NCI-H1092 (cell line): Measurements from ENCODE around the gene BBOX1.
"Not testable (repeated sequence)": the region's sequence is repeated elsewhere in the genome, so short reads cannot be mapped to it uniquely, and the experiment has no call there.

Experiments used
- DNase-seq: peaks from one replicate; lab custom pipeline; 2025; lab: John Stamatoyannopoulos, UW

BBOX1 gene, protein sequence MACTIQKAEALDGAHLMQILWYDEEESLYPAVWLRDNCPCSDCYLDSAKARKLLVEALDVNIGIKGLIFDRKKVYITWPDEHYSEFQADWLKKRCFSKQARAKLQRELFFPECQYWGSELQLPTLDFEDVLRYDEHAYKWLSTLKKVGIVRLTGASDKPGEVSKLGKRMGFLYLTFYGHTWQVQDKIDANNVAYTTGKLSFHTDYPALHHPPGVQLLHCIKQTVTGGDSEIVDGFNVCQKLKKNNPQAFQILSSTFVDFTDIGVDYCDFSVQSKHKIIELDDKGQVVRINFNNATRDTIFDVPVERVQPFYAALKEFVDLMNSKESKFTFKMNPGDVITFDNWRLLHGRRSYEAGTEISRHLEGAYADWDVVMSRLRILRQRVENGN

DNA sequence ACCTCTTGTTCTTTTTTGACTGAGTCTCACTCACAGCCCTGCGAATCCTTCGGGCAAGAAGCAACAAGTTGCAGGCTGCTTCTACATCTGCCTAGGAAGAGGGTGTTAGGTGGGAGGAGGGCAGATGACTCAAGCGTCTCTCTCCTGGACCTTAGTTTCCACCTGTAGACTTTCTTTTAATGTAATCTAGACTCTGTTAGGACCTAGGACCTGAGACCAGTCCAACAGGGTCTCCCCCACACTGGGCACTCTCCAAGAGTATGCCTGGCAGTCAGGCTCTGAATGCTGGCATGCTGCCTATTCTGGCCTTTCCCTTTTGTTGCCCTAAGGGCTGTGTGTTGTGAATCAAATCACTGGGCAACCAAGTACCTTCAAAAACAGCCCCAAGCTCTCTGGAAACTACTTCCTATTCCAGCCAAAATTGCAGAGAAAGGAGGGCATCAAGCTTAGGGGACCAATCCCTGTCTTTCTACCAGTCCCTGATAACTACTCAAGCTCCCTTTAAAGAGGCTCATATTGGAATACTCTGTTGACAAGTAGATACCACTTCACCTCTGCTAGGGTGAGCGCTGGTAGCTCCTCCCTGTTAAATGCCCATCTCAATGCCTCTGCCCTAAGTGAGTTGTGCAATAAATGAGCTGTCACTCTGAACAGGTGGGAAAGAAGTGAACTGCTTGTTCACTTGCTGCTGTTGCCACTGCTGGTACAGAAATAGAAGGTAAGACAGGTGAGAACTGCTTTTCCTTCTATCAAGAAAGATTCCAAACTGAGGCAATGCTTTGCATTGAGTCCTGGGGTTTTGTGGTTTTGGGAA is at the start of gene BBOX1:
BBOX1 (plus strand) TSS at position 514 of the 814 bp plus-strand sequence. CDS start 14,616 bp downstream, outside the sequence.
- DNase-seq = no peak

DNA sequence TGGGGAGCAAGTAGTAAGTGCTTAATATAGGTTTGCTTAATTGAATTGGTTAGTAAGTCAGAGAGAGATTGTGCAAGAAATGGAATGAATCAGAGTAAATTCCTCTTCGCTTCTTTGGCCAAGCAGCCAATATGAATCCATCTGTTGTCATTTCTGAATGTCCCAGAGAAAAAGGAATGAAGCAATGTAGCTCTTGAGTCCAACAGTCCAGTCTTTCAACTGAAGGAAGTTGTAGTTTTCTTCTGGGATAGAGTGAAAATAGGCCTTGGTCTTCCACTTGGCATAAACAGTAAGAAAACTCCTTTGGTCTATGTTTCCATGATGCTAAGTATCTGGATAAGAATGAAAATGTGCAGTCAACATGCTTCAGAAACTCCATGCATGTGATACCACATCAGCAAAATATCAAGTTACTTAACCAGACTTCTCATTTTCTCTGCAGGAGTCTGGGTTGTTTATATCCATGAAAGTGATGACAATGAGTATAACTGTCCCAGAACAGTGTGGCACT is 48.5 kb upstream of the BBOX1 start:
- DNase-seq = no peak

DNA sequence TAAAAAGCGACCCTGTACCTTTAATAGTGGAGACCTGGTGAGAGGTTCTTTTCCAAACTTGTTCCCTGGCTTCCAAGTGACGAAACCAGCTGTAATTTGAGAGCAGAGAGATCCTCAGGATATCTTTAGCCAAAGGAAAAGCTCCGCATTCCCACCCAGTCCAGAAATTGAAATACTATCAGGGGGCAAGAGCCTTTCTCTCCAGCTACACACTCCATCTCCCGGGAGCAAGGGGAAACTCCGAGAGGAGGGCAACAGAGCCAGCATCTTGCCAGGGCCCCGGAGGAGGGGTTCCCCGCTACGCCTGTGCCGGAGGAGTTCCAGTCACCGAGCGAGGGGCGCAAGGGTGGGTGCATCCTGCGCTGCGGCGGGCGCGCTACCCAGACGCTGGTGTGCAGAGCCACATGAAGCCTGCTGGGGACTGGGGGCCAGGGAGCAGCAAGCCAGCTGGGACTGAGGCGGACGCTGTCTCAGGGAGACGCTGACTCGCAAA is 46.6 kb upstream of the BBOX1 start, which contains the start of gene FIBIN:
FIBIN (plus strand) TSS at position 148 of the 493 bp plus-strand sequence. CDS start 415 bp downstream, outside the sequence.
- no peak for DNase-seq

DNA sequence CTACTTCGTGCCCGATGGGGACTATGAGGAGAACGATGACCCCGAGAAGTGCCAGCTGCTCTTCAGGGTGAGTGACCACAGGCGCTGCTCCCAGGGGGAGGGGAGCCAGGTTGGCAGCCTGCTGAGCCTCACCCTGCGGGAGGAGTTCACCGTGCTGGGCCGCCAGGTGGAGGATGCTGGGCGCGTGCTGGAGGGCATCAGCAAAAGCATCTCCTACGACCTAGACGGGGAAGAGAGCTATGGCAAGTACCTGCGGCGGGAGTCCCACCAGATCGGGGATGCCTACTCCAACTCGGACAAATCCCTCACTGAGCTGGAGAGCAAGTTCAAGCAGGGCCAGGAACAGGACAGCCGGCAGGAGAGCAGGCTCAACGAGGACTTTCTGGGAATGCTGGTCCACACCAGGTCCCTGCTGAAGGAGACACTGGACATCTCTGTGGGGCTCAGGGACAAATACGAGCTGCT is 46.0 kb upstream of the BBOX1 start:
- no peak for DNase-seq

DNA sequence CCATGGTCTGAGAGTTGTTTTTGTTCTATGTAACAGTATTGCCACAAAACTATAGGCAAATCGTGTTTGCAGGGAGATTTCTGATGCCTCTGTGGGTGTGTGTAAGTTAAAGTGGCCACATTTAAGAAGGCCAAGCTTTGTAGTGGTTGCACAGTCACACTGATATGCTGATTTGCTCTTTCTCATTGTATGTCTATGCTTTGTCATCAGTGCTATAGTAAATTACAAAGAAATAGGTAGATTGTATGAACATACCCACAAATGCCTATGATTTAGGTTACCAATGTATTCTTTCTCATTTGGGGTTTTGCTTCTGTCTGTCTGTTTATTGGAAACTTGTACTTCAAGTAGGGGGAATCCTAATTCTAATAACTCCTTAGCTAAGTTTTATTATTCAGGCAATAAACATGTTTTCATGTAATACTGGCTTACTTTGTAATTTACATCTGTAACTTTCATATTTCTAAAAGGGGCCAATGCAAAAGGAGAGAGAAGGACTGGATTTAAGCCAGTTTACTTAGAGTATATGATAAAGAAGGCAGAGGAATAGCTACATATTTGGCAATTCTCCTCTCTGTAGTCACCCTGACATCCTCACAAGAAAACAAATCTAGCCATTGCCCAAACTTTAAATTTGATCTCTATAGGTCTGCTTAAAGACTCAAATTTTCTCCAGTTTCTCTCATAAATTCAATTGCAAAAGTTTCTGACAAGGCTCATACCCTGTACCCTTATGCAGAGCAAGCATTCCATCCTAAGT is 44.7 kb upstream of the BBOX1 start:
- DNase-seq = no peak

DNA sequence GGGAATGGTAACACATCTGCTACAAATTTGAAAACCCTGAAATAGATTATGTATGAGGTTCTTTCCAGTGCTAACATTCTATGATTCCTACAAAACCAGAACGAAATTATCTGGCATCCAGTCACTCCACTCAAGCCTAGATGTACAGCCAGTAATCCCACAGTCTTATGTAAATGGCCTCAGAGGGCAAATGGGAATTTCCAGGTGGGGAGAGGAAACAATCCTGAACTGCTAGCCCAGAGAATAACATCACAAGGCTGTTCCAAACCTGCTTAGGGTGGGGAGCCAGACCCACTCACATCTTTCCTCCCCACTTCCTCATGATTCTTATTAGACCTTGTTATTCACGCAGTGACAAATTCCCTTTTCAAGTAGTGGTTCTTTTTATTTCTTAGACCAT is 43.2 kb upstream of the BBOX1 start:
- no peak for DNase-seq

DNA sequence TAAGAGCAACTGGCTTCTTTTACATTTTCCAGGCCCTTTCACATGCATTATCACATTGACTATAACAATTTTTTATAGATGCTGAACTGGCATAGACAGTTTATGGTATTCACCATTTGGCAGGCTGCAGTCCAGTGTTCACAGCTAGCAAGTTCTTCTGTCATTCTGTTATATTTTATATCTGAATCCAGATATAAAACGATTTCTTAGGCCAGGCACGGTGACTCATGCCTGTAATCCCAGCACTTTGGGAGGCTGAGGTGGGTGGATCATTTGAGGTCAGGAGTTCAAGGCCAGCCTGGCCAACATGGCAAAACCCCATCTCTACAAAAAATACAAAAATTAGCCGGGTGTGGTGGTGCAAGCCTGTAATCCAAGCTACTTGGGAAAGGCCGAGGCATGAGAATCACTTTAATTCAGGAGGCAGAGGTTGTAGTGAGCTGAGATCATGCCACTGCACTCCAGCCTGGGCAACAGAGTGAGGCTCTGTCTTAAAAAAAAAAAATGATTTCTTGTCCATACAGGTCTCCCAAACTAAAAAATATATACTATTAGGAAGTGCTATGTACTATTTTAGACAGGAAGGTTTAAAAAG is 39.4 kb upstream of the BBOX1 start:
- not testable (repeated sequence) for DNase-seq

DNA sequence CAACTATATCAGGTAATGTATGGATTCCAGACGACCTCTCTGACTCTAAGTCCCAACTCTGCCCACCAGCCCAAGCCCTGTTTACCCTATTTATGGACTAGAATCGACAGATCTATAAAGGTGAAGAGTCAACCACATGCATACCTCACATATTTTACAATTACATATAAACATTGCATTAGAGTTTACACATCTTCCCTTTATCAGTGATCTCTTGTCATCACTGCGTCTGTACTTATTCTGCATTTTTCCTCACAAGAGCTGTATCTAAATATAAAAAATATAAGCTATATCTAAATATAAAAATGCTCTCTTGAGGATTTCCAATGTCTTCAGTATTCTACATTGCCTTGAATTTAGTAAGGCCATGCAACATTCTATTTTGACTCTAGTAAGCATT is 38.2 kb upstream of the BBOX1 start:
- DNase-seq = no peak

DNA sequence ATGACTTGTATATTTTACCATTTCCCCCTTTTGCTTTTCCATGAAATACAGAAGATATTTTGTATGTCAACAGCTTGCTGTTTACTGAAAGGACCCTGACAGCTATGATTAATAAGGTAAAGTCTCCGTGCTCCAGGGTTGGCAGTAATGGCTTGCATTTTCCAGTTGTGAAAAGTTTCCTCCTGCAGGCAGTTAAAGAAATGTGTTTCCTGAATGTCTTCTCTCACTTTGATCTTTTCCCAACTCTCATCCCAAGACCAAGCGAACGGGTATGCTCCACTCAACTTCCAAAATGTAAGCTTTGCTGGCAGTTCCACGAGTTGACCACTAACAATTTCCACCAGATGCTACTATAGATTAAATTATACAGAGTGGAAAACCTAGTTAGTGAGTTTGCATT is 37.8 kb upstream of the BBOX1 start:
- no peak for DNase-seq

DNA sequence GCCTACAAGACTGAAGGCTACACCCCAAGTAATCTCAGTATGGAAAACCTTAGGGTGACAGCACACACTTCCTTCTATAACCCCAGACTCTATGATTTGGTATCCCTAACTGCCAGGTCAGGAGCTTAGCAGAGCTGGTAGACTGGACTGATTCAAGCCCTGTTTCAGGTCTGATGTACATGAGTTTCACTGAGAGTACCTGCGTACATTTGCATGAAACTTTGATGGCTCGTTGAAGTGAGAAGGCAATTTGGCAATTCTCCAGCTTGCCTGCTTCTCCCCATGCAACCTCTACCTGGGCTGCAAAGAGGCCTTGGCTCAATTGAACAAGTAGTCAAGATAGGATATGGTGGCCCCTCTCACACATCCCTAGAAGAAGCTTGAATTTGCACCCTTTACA is 36.5 kb upstream of the BBOX1 start:
- no peak for DNase-seq

DNA sequence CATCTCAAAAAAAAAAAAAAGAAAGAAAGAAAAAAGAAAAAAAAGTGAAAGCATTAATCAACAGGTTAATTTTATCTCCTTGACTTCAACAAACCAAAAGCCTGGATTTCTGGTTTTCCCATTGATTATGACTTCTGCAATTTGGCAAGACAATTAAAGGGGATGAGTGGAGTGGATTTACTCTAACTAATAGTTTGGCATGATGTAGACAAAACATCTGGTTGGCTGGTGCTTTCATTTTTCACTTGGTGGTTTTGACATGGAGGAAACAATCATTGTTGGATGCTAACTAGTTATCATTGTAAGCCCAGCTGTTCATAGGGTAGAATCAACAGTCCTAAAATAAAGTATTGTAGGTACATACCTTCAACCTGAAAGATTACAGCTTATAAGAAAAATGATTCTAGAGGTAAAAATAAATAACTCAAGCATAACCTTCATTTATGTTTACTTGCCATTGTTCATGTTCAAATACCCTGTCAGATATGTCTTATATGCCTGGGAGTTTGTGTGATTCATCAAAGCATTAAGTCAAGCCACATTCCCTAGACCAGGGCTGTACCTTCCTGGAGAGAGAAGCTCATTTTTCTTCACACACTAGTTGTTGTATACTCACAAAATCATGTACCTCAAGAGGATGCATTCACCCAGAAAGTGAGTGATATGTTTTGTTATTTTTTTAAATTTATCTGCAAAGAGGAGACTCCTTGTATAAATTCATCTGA is 31.6 kb upstream of the BBOX1 start:
- no peak for DNase-seq

DNA sequence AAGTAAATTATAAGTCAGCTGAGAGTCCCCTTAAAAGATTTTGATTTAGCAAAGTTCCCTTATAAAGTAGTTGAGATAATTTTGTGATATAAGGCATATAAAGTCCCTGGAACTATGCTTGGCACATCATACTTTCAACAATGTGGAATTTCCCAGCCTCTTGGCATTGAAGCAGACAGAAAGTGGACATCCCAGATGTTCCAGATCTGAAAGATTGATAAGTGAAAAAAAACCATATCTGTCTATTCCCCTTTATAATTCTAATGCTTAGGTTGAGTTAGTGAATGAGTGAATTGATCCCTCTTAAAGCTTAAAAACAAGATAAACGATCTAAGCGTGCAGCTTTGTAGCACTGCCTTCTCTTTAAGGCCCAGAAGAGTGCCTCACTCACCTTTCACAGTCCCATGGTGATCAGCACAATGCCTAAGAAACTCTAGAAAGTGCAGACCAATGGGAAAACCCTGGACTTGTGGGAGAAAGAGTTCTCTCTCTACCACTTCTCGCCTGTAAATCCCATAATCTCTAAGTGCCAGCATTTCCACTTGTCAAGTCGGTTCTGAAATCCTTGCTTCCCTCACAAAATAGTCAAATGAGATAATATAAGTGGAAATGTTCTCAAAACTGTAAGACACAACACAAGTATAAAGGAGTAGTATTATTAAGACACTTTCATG is 28.9 kb upstream of the BBOX1 start:
- DNase-seq = no peak

DNA sequence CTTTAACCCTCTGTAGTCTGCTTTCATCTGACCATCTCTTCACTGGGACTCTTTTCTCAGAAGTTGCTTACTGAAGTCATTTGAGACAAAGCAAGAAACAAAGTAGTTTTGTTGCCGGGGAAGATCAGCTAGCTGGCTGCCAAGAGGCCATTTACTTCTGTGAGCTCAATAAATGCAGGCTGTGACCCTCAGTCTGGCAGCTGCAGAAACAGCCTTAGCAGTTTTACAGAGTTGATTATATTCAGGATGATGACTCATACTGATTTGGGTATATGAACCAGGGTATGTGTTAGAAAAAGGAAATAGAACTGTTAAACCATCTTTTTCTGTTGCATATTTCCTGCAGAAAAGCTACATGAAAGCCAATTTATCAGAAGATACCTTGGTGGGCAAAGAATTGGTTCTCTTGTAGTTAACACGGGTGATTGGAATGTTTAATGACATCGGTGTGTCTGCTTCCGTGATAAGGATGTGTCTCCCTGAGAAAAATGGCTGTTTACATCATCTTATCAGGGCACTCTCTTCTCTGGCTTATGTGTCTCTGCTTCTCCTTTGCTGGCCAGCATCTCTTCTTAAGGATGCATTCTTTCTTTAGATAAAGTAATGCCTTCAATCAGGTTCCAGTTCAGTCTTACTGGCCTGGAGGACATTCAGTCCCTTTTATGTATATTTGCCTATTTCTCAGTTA is 28.2 kb upstream of the BBOX1 start:
- no peak for DNase-seq

DNA sequence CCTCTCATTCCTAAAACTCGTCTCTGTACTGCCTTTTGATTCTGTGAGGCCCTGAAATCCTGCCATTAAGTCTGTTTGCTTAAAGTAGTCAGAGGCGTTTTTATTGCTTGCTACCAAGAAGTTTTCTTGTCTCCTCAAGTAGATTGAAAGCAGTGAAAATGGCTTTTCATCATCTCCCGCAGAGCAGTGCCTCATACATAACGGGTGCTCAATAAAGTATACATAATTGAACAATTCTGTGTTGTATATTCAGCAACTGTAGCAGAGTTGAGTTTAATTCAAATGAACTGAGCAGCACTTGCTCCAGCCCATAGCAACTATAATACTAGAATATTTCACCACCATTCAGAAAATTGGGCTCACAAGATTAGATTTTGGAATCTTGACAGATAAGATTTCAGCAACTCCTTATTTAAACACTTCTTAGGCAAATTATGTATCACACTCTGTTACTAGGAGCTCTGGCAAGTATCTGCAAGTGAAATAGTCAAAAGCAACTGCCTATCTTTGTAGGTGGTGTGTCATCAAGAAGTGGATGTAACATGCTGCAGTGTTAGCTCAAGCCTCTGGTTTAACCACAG is 26.7 kb upstream of the BBOX1 start:
- no peak for DNase-seq

DNA sequence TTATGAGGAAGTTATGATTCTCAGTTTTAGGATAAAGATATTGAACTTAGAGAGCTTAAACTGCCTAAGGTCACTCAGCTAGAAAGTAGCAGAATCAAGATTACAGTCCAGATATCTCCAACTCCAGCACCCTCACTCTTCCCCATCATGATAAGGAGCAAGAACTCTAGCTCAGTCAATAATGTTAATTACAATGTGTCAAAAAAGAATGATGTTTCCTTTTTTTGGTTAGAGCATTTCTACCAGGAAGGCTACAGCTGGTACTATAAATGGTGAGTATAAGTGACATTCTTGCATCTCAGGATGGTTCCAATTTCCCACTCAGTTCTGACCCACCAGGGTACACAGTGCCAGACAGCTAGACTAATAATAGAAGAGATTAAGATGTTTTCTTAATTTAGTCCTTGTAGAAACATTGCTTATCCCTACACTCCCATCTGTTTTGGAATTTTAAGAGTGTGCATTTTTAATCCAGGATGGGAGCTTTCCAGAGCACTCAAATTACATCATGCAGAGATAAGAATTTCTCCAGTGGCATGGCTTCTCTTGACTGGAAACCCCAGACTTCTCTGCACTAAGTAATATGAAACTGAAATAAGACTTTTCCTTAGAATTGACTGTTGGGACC is 21.6 kb upstream of the BBOX1 start:
- no peak for DNase-seq

DNA sequence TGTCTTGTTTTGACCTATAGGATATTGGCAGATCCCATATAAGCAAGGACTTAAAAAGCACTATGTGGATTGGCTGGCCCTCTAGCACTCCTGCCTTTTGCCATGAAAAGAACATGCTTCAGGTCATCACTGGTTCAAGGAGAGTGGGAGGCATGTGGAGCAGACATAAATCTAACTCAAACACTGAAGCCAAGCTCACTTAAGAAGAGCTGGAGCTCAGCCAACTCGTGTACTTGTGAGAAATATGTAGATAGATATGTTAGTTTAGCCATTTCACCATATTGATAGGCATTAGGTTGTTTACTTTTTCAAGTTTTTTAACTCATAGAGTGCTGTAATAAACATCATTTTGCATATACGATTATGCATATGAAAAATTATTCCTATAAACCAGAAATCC is 19.9 kb upstream of the BBOX1 start:
- no peak for DNase-seq

DNA sequence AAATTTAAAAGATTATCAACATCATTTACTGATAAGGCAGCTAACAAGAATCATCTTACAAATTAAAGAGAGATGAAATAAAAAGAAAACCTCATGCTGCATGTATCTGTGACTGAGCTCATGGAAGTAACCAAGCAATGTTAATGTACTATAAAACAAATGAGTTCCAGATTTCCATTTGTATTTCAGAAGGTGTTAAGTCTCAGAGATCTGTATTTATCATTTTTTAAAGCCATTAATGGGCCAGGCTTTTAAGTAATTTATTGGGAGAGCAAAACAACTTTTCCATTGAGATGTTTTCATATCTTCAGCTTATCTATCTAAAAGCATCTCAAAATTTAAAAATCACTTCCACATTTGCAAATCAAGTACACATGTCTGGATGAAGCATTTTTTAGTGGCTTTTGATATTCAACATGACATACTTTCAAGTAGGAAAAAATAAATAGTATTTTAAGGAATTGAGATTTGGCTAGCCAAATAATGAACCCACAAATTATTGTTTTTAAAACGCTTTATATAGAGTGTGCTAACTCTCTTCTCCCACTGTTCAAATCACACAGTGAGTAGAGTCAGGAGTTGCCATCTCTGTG is 17.9 kb upstream of the BBOX1 start:
- no peak for DNase-seq

DNA sequence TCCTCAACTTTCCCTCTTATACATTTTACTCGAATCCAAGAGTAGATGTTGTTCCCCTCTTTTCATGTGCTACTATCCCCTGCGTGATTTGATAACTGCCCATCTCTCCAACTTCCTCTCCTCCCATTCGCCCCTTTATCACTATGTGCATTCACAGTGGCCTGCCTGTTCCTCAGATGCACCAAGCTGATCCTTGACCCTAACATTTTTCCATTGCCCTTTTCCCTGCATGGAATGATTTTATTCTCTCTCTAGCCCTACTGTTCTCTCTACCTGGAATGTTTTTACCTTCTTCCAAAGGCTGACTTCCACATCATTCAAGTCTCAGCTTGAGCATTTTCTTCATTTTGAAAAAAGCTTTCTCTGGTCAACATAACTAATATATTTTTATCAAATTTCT is 15.8 kb upstream of the BBOX1 start:
- DNase-seq = no peak
